Neuronal stem cell (in vitro differentiated cells): ENCODE measurements around the gene BIRC6.

Experiments
- DNase-seq: peaks from one replicate; pipeline ENCODE4 v3.0.0-alpha.2; 2013; ENCODE audit warnings: low spot score
- H2AFZ ChIP-seq: one replicate; pipeline ENCODE4 v1.6.1; 2013; ENCODE audit warnings: mild to moderate bottlenecking, low read length, inconsistent platforms
- H2AK5ac ChIP-seq: 2 replicates; pipeline ENCODE4 v1.6.1; 2013; ENCODE audit warnings: low read depth, mild to moderate bottlenecking, inconsistent platforms, low read length, moderate library complexity, mixed read lengths
- H2BK120ac ChIP-seq: 2 replicates; pipeline ENCODE4 v1.6.1; 2013; ENCODE audit warnings: low read depth, mild to moderate bottlenecking, inconsistent platforms, low read length, moderate library complexity, mixed read lengths
- H2BK12ac ChIP-seq: one replicate; pipeline ENCODE4 v1.6.1; 2013; ENCODE audit warnings: low read length, inconsistent platforms
- H2BK15ac ChIP-seq: 2 replicates; pipeline ENCODE4 v1.6.1; 2013; ENCODE audit warnings: mild to moderate bottlenecking, low read length, inconsistent platforms, mixed read lengths
- H2BK5ac ChIP-seq: one replicate; pipeline ENCODE4 v1.6.1; 2013; ENCODE audit warnings: inconsistent platforms, mild to moderate bottlenecking, low read length, moderate library complexity
- H3K14ac ChIP-seq: one replicate; pipeline ENCODE4 v1.6.1; 2013; ENCODE audit warnings: low read length, inconsistent platforms
- H3K18ac ChIP-seq: 2 replicates; pipeline ENCODE4 v1.6.1; 2013; ENCODE audit warnings: low read length, inconsistent platforms
- H3K23ac ChIP-seq: 2 replicates; pipeline ENCODE4 v1.6.1; 2013; ENCODE audit warnings: low read depth, mild to moderate bottlenecking, mixed read lengths, low read length, inconsistent platforms; ENCODE audit not compliant: poor library complexity
- H3K27ac ChIP-seq: replicated peaks from 3 replicates; pipeline ENCODE4 v1.5.1; 2013; ENCODE audit warnings: low read length, inconsistent platforms
- H3K27me3 ChIP-seq, 3 experiments: 2 replicates each; pipeline ENCODE4 v1.6.1; 2013; ENCODE audit warnings: low read length in 3 of 3, mild to moderate bottlenecking in 2 of 3, inconsistent platforms in 1 of 3, low read depth in 1 of 3, mixed read lengths in 1 of 3, moderate library complexity in 1 of 3; ENCODE audit not compliant: control insufficient read depth in 3 of 3, insufficient read depth in 3 of 3
- H3K36me3 ChIP-seq, 2 donors: replicated peaks in 1 of 2; 2 replicates each; pipeline ENCODE4 v1.6.1; 2013; ENCODE audit warnings: low read length in 2 of 2; ENCODE audit not compliant: control insufficient read depth in 2 of 2, insufficient read depth in 2 of 2
- H3K4ac ChIP-seq: 2 replicates; pipeline ENCODE4 v1.6.1; 2013; ENCODE audit warnings: inconsistent platforms, mild to moderate bottlenecking, low read length, moderate library complexity
- H3K4me1 ChIP-seq, 2 donors: 1 replicate in 1 of 2; 2 replicates in 1 of 2; pipeline ENCODE4 v1.6.1; 2013; ENCODE audit warnings: low read length in 2 of 2, low read depth in 1 of 2; ENCODE audit not compliant: control insufficient read depth in 2 of 2, insufficient read depth in 1 of 2
- H3K4me2 ChIP-seq: one replicate; pipeline ENCODE4 v1.6.1; 2013; ENCODE audit warnings: mild to moderate bottlenecking, low read length, inconsistent platforms; ENCODE audit not compliant: insufficient read depth, poor library complexity, severe bottlenecking
- H3K4me3 ChIP-seq, 2 donors: 2 replicates each; pipeline ENCODE4 v1.5.1; 2013; ENCODE audit warnings: low read length in 2 of 2, mild to moderate bottlenecking in 2 of 2, inconsistent platforms in 1 of 2, moderate library complexity in 1 of 2
- H3K79me1 ChIP-seq: one replicate; pipeline ENCODE4 v1.6.1; 2013; ENCODE audit warnings: low read depth, mild to moderate bottlenecking, inconsistent platforms, low read length, moderate library complexity
- H3K9ac ChIP-seq: one replicate; pipeline ENCODE4 v1.6.1; 2013; ENCODE audit warnings: mild to moderate bottlenecking, low read depth, low read length, inconsistent platforms; ENCODE audit not compliant: poor library complexity
- H3K9me3 ChIP-seq, 2 donors: replicated peaks in 1 of 2; 2 replicates each; pipeline versions ENCODE3 to v1.6.1; 2013; ENCODE audit warnings: low read length in 2 of 2, mild to moderate bottlenecking in 2 of 2, inconsistent platforms in 1 of 2, low read depth in 1 of 2, mixed read lengths in 1 of 2, moderate library complexity in 1 of 2; ENCODE audit not compliant: control insufficient read depth in 2 of 2, insufficient read depth in 1 of 2
- H4K8ac ChIP-seq: one replicate; pipeline ENCODE4 v1.6.1; 2013; ENCODE audit warnings: low read depth, mild to moderate bottlenecking, inconsistent platforms, low read length, moderate library complexity
- H4K91ac ChIP-seq: one replicate; pipeline ENCODE4 v1.6.1; 2013; ENCODE audit warnings: low read length, low read depth, mild to moderate bottlenecking, inconsistent platforms; ENCODE audit not compliant: poor library complexity
- WGBS, 2 donors: extraction: QIAGEN DNeasy Blood & Tissue Kit; methylation state at CpG; one replicate each; pipeline ENCODE4 v1.1.7; 2013; ENCODE audit warnings: missing lambda C conversion rate in 2 of 2, mixed read lengths in 1 of 2; ENCODE audit not compliant: insufficient read length in 2 of 2, insufficient replicate concordance in 1 of 2; ENCODE audit errors: extremely low coverage in 2 of 2; 5-methylcytosine and 5-hydroxymethylcytosine counted together

The BIRC6 gene

GRCh38 chr2:32452338-32453064, 95.7 kb downstream of the BIRC6 start:
- no peaks in the 10 kb centered on the region for H3K27me3 ChIP-seq
- no peak overlapping the region for H3K9ac ChIP-seq
- no peak overlapping the region for H2AFZ ChIP-seq
- H3K9me3 ChIP-seq, result peaks cover 0 to 3% of the 10 kb centered on the region in 2 donors
- no peak overlapping the region for H3K14ac ChIP-seq
- no peak overlapping the region for H3K18ac ChIP-seq
- no peak overlapping the region for H3K27ac ChIP-seq
- no peak overlapping the region for H2BK15ac ChIP-seq
- DNase-seq, result no peak
- whole genome bisulfite sequencing, 2 donors, result no CpG with 5 or more reads among the region's 2 CpGs
- H4K8ac ChIP-seq, result no peak overlapping the region
- no peaks in the 10 kb centered on the region for H3K4me1 ChIP-seq
- no peak overlapping the region for H4K91ac ChIP-seq
- no peaks in the 10 kb centered on the region for H3K79me1 ChIP-seq
- no peak overlapping the region for H3K4me2 ChIP-seq
- H2BK5ac ChIP-seq, result no peak overlapping the region
- H2BK120ac ChIP-seq, result no peak overlapping the region
- H2BK12ac ChIP-seq, result no peak overlapping the region
- H3K4me3 ChIP-seq, result no peak overlapping the region
- H3K36me3 ChIP-seq, result peaks cover 2 to 71% of the 10 kb centered on the region in 2 donors
- H3K4ac ChIP-seq, result no peak overlapping the region
- no peak overlapping the region for H3K23ac ChIP-seq
- no peak overlapping the region for H2AK5ac ChIP-seq

GRCh38 chr2:32453242-32454062, 96.6 kb downstream of the BIRC6 start:
- DNase-seq, result no peak
- Histone ChIP-seq H3K4me3 (no peak overlapping the region), H2AK5ac (no peak overlapping the region), H2AFZ (no peak overlapping the region), H4K91ac (no peak overlapping the region), H4K8ac (no peak overlapping the region), H2BK120ac (no peak overlapping the region), H3K4ac (no peak overlapping the region), H3K4me1 (no peaks in the 10 kb centered on the region), H3K27ac (no peak overlapping the region), H2BK12ac (no peak overlapping the region), H3K79me1 (no peaks in the 10 kb centered on the region), H3K9ac (no peak overlapping the region), H3K18ac (no peak overlapping the region), H3K27me3 (no peaks in the 10 kb centered on the region), H3K23ac (no peak overlapping the region), H3K14ac (no peak overlapping the region), H3K9me3 (peaks cover 0 to 3% of the 10 kb centered on the region in 2 donors), H2BK15ac (no peak overlapping the region), H3K36me3 (peaks cover 2 to 70% of the 10 kb centered on the region in 2 donors), H2BK5ac (no peak overlapping the region), H3K4me2 (no peak overlapping the region)
- WGBS, 2 donors, result no CpG with 5 or more reads among the region's 3 CpGs

GRCh38 chr2:32455816-32456215, 99.0 kb downstream of the BIRC6 start:
- H3K27me3 ChIP-seq, result no peaks in the 10 kb centered on the region
- no peak overlapping the region for H2AK5ac ChIP-seq
- peaks cover 1 to 48% of the 10 kb centered on the region in 2 donors for H3K36me3 ChIP-seq
- H3K4me3 ChIP-seq, result no peak overlapping the region
- H2BK15ac ChIP-seq, result no peak overlapping the region
- no peak overlapping the region for H3K4me2 ChIP-seq
- H2BK12ac ChIP-seq, result no peak overlapping the region
- H3K14ac ChIP-seq, result no peak overlapping the region
- no peaks in the 10 kb centered on the region for H3K79me1 ChIP-seq
- H3K4me1 ChIP-seq, result no peaks in the 10 kb centered on the region
- no peak overlapping the region for H3K18ac ChIP-seq
- no peak overlapping the region for H2AFZ ChIP-seq
- H2BK5ac ChIP-seq, result no peak overlapping the region
- WGBS, 2 donors, result no CpG with 5 or more reads among the region's 3 CpGs
- no peak overlapping the region for H4K8ac ChIP-seq
- no peak overlapping the region for H3K27ac ChIP-seq
- DNase-seq, result no peak
- H3K9me3 ChIP-seq, result peaks cover 0 to 3% of the 10 kb centered on the region in 2 donors
- H3K4ac ChIP-seq, result no peak overlapping the region
- H2BK120ac ChIP-seq, result no peak overlapping the region
- no peak overlapping the region for H3K9ac ChIP-seq
- no peak overlapping the region for H3K23ac ChIP-seq
- H4K91ac ChIP-seq, result no peak overlapping the region

- H3K4me3 ChIP-seq, result no peak overlapping the region
- H3K14ac ChIP-seq, result no peak overlapping the region
- H2AK5ac ChIP-seq, result no peak overlapping the region
- H4K8ac ChIP-seq, result no peak overlapping the region
- no peak overlapping the region for H3K4me2 ChIP-seq
- H2BK12ac ChIP-seq, result no peak overlapping the region
- H3K9me3 ChIP-seq, result peaks cover 0 to 3% of the 10 kb centered on the region in 2 donors
- no peak overlapping the region for H2BK15ac ChIP-seq
- no peak overlapping the region for H3K27ac ChIP-seq
- WGBS, 2 donors, result no CpG with 5 or more reads among the region's 4 CpGs
- H4K91ac ChIP-seq, result no peak overlapping the region
- peaks cover 0 to 41% of the 10 kb centered on the region in 2 donors for H3K36me3 ChIP-seq
- H3K27me3 ChIP-seq, result no peaks in the 10 kb centered on the region
- H2BK5ac ChIP-seq, result no peak overlapping the region
- H3K79me1 ChIP-seq, result peaks cover 2% of the 10 kb centered on the region
- no peak overlapping the region for H3K9ac ChIP-seq
- no peak overlapping the region for H2AFZ ChIP-seq
- H3K4ac ChIP-seq, result no peak overlapping the region
- no peak overlapping the region for H3K23ac ChIP-seq
- DNase-seq, result no peak
- no peak overlapping the region for H2BK120ac ChIP-seq
- H3K4me1 ChIP-seq, result no peaks in the 10 kb centered on the region
- no peak overlapping the region for H3K18ac ChIP-seq
Observed at GRCh38 chr2:32456808-32457207, 100.0 kb downstream of the BIRC6 start.
